GM11168 (cell line): ENCODE data around the gene ABCC6.
"Not testable (repeated sequence)": the region's sequence is repeated elsewhere in the genome, so short reads cannot be mapped to it uniquely, and the experiment has no call there.

ENCODE experiments used
- in situ Hi-C: fragments of 300-500 bp; cut with MboI; formaldehyde crosslinking; loops from one replicate; pipeline ENCODE4 v1.12.0; 2022; ENCODE audit warnings: low sequenced_read_pairs; ENCODE audit not compliant: unreplicated experiment

Gene ABCC6

GRCh38 chr16:16196099-16196498 is 27.2 kb downstream of the ABCC6 start:
- in situ Hi-C loops: no loop called here

- in situ Hi-C loops: no loop called here
Measured at GRCh38 chr16:16191493-16192167, 31.7 kb downstream of the ABCC6 start.

- in situ Hi-C loops: not testable (repeated sequence)
Measured at GRCh38 chr16:16190966-16191365, 32.3 kb downstream of the ABCC6 start.

- in situ Hi-C loops: no loop called here
Measured at GRCh38 chr16:16190546-16190945, 32.7 kb downstream of the ABCC6 start.

GRCh38 chr16:16189842-16190241 is 33.5 kb downstream of the ABCC6 start:
- in situ Hi-C loops: no loop called here

- in situ Hi-C loops: no loop called here
Measured at GRCh38 chr16:16188827-16189226, 34.5 kb downstream of the ABCC6 start.

GRCh38 chr16:16186820-16187219 is 36.5 kb downstream of the ABCC6 start:
- in situ Hi-C loops: no loop called here

GRCh38 chr16:16185095-16185494 is 38.2 kb downstream of the ABCC6 start:
- in situ Hi-C loops: no loop called here

GRCh38 chr16:16184594-16184993 is 38.7 kb downstream of the ABCC6 start:
- in situ Hi-C loops: no loop called here

- in situ Hi-C loops: no loop called here
Measured at GRCh38 chr16:16183562-16183961, 39.7 kb downstream of the ABCC6 start.

- in situ Hi-C loops: no loop called here
Measured at GRCh38 chr16:16182918-16183317, 40.4 kb downstream of the ABCC6 start.

GRCh38 chr16:16181748-16182147 is 41.5 kb downstream of the ABCC6 start:
- in situ Hi-C loops: not testable (repeated sequence)

GRCh38 chr16:16178455-16179162 is 44.7 kb downstream of the ABCC6 start:
- in situ Hi-C loops: no loop called here

GRCh38 chr16:16176328-16176727 is 47.0 kb downstream of the ABCC6 start:
- in situ Hi-C loops: no loop called here

GRCh38 chr16:16175296-16175695 is 48.0 kb downstream of the ABCC6 start:
- in situ Hi-C loops: no loop called here

- in situ Hi-C loops: no loop called here
Measured at GRCh38 chr16:16172991-16173390, 50.3 kb downstream of the ABCC6 start.

GRCh38 chr16:16171332-16171919 is 51.9 kb downstream of the ABCC6 start:
- in situ Hi-C loops: no loop called here

- in situ Hi-C loops: no loop called here
Measured at GRCh38 chr16:16169615-16170014, 53.7 kb downstream of the ABCC6 start.

GRCh38 chr16:16168431-16168830 is 54.9 kb downstream of the ABCC6 start:
- in situ Hi-C loops: no loop called here

- in situ Hi-C loops: no loop called here
Measured at GRCh38 chr16:16167927-16168326, 55.4 kb downstream of the ABCC6 start.

GRCh38 chr16:16166949-16167348 is 56.3 kb downstream of the ABCC6 start:
- in situ Hi-C loops: no loop called here

- in situ Hi-C loops: no loop called here
Measured at GRCh38 chr16:16166085-16166484, 57.2 kb downstream of the ABCC6 start.
